Endothelial cell of umbilical vein (primary cell): ENCODE data around the gene KAZALD1. TPM values are rescaled to one million over a fixed set of nuclear protein-coding genes. Genes with fewer than 3 reads are reported as not detected.

ENCODE experiments used
- BruUV-seq: library from RNA; stranded (reverse); fragments of 400-500 nt; replicated peaks from 2 replicates; lab custom pipeline; 2021; lab: Mats Ljungman, UMichigan
- CTCF ChIA-PET: fragments of 300-600, 350-600 bp; sonication (Branson Sonifier 250); formaldehyde crosslinking; loops from one replicate; lab custom pipeline; 2021; ENCODE audit warnings: antibody characterized with exemption, inconsistent platforms; lab: Charles Lee
- POLR2A ChIA-PET: fragments of 300-600, 350-600 bp; sonication (Branson Sonifier 250); formaldehyde crosslinking; loops from one replicate; lab custom pipeline; 2021; ENCODE audit warnings: antibody characterized with exemption, inconsistent platforms; lab: Charles Lee
- DNase-seq: peaks from one replicate; pipeline ENCODE4 v3.0.0-alpha.2; 2011; ENCODE audit warnings: low read depth, low spot score
- FAIRE-seq: peaks from 2 replicates; lab custom pipeline; 2011; peaks lifted over from hg19 to GRCh38; lab: Jason Lieb, UNC
- H2AFZ ChIP-seq: 2 replicates; pipeline ENCODE4 v1.6.0; 2012; ENCODE audit warnings: low read depth, low read length, control low read depth, inconsistent platforms
- H3K27ac ChIP-seq: 2 replicates; pipeline ENCODE4 v1.5.1; 2011; ENCODE audit warnings: low read depth, mild to moderate bottlenecking, control low read depth, low read length, moderate library complexity; ENCODE audit not compliant: insufficient read depth
- H3K27me3 ChIP-seq, 2 experiments: 2 replicates each; pipeline versions ENCODE4 v1.6.0 to v1.6.1; 2011; ENCODE audit warnings: low read length in 2 of 2, mixed read lengths in 1 of 2; ENCODE audit not compliant: control insufficient read depth in 2 of 2, insufficient read depth in 2 of 2
- H3K36me3 ChIP-seq, 2 experiments: 2 replicates in 1 of 2; 3 replicates in 1 of 2; pipeline ENCODE4 v1.5.1; 2011; ENCODE audit warnings: low read length in 2 of 2, mild to moderate bottlenecking in 1 of 2, moderate library complexity in 1 of 2; ENCODE audit not compliant: control insufficient read depth in 2 of 2, insufficient read depth in 2 of 2; ENCODE audit errors: extremely low read depth in 1 of 2
- H3K4me1 ChIP-seq: 3 replicates; pipeline ENCODE4 v1.5.1; 2011; ENCODE audit warnings: mild to moderate bottlenecking, low read length; ENCODE audit not compliant: control insufficient read depth, insufficient read depth; ENCODE audit errors: extremely low read depth
- H3K4me2 ChIP-seq: 2 replicates; pipeline ENCODE4 v1.6.1; 2011; ENCODE audit warnings: low read length, control low read depth, mixed read lengths; ENCODE audit not compliant: insufficient read depth
- H3K4me3 ChIP-seq, 3 experiments: fragments of 200-600 bp in 1 of 3; sonication (generic), shearing (Covaris generic) in 1 of 3; replicated peaks in 1 of 3; 2 replicates each; pipeline ENCODE4 v1.5.1; 2011 to 2016; ENCODE audit warnings: control low read depth in 3 of 3, low read length in 3 of 3, mild to moderate bottlenecking in 2 of 3, inconsistent platforms in 1 of 3, low read depth in 1 of 3, moderate library complexity in 1 of 3; ENCODE audit not compliant: insufficient read depth in 1 of 3
- H3K79me2 ChIP-seq: 2 replicates; pipeline ENCODE4 v1.6.0; 2012; ENCODE audit warnings: low read length, inconsistent platforms; ENCODE audit not compliant: control insufficient read depth, insufficient read depth
- H3K9ac ChIP-seq: replicated peaks from 2 replicates; pipeline ENCODE3; 2011; ENCODE audit warnings: low read length, control low read depth; ENCODE audit not compliant: insufficient read depth; ENCODE audit errors: extremely low read depth
- H3K9me1 ChIP-seq: replicated peaks from 3 replicates; pipeline ENCODE4 v1.6.0; 2011; ENCODE audit warnings: mild to moderate bottlenecking, low read length; ENCODE audit not compliant: control insufficient read depth, insufficient read depth; ENCODE audit errors: extremely low read depth
- H3K9me3 ChIP-seq: replicated peaks from 2 replicates; pipeline ENCODE4 v1.5.1; 2012; ENCODE audit warnings: low read length, inconsistent platforms; ENCODE audit not compliant: control insufficient read depth, insufficient read depth
- H4K20me1 ChIP-seq: replicated peaks from 2 replicates; pipeline ENCODE3; 2011; ENCODE audit warnings: mild to moderate bottlenecking, low read length; ENCODE audit not compliant: control insufficient read depth, insufficient read depth; ENCODE audit errors: extremely low read depth
- EZH2 ChIP-seq: IDR thresholded peaks from 2 replicates; pipeline ENCODE4 v1.6.1; 2012; ENCODE audit warnings: borderline replicate concordance, low read depth, mild to moderate bottlenecking, moderate library complexity, low read length, inconsistent platforms; ENCODE audit not compliant: severe bottlenecking
- FOS ChIP-seq: IDR thresholded peaks from 2 replicates; pipeline ENCODE4 v1.6.1; 2011; ENCODE audit warnings: mild to moderate bottlenecking, low read length, moderate library complexity, borderline replicate concordance; ENCODE audit not compliant: insufficient read depth
- GATA2 ChIP-seq: IDR thresholded peaks from 2 replicates; pipeline ENCODE4 v1.7.0; 2011; ENCODE audit warnings: low read depth, mild to moderate bottlenecking, moderate library complexity, mixed read lengths, low read length; ENCODE audit not compliant: insufficient read length, insufficient read depth
- JUN ChIP-seq: IDR thresholded peaks from 2 replicates; pipeline ENCODE4 v1.6.1; 2011; ENCODE audit warnings: borderline replicate concordance, low read depth; ENCODE audit not compliant: insufficient read length, insufficient read depth
- MYC ChIP-seq: IDR thresholded peaks from one replicate; pipeline ENCODE4 v1.6.1; 2011; ENCODE audit warnings: mild to moderate bottlenecking, low read depth, low read length
- POLR2A ChIP-seq: IDR thresholded peaks from 2 replicates; pipeline ENCODE4 v1.6.1; 2012; ENCODE audit warnings: low read depth, mild to moderate bottlenecking, control low read depth, low read length
- POLR2AphosphoS5 ChIP-seq: IDR thresholded peaks from 2 replicates; pipeline ENCODE4 v1.6.1; 2012; ENCODE audit warnings: low read depth, mild to moderate bottlenecking, control low read depth, low read length, moderate library complexity; ENCODE audit not compliant: insufficient read depth
- dilution Hi-C: fragments of 300-500 bp; cut with MboI; formaldehyde crosslinking; loops from one replicate; pipeline ENCODE4 v1.15.0; 2019; ENCODE audit warnings: low sequenced_read_pairs; ENCODE audit not compliant: extremely low pct_ligation_motif_present
- intact Hi-C: fragments of 100-400 bp; cut with micrococcal nuclease; formaldehyde crosslinking; loops from one replicate; pipeline ENCODE4 v1.10.0; 2022
- polyA plus RNA-seq, 4 experiments: library from polyadenylated mRNA; depleted of rRNA in 3 of 4; stranded (reverse) in 3 of 4; unstranded in 1 of 4; fragments of >200 nt; gene quantifications; 2 replicates each; pipeline versions ENCODE4 v1.2.1 to v1.2.3, GENCODE V29; 2011 to 2012; ENCODE audit warnings: missing spikeins in 1 of 4
- total RNA-seq: library from RNA; stranded (reverse); gene quantifications from 2 replicates; pipeline ENCODE4 v1.2.3, GENCODE V29; 2021
- TF ChIP-seq, protein P1 (sequence below): IDR thresholded peaks from 2 replicates; pipeline ENCODE4 v1.6.1; 2011; ENCODE audit not compliant: insufficient read depth, insufficient read length
- TF ChIP-seq, protein P2 (sequence below), 2 donors: IDR thresholded peaks; 1 replicate in 1 of 2; 2 replicates in 1 of 2; pipeline ENCODE4 v1.5.1; 2011; ENCODE audit warnings: low read length in 2 of 2, mild to moderate bottlenecking in 2 of 2, moderate library complexity in 2 of 2, control low read depth in 1 of 2, inconsistent platforms in 1 of 2, low read depth in 1 of 2; ENCODE audit not compliant: insufficient read depth in 1 of 2; ENCODE audit errors: extremely low read depth in 1 of 2

KAZALD1 gene
- total and polyA plus RNA-seq, 2 donors (not counting 3 experiments of a cell fraction or from before 2014, with no cell fraction given) = 3.0 to 3.3 TPM

DNA sequence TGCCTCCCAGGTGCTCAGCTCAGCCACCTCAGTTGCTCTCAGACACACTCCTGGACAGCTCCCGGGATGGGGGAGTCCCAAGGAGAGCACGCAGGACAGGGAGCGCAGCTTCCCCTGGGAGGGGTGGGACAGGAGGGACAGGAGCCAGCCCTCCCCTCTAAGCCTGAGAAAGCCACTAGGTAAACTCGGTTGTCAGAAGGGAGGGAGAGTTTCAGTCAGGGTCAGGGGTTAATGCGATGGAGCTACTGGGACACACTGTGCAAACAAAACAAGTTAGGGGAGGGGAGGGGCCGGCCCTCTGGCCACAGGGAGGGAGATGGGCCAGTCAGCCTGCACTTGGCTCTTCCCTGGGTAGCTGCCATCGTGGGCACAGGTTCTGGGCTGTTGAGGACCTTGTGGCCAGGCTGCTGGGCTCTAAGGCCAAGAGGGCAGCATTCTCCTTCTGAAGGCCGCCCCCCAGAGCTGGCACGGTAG is 31.1 kb downstream of the KAZALD1 start:
- Histone ChIP-seq H3K9me1 (no peaks in the 10 kb centered on the region), H3K9me3 (no peaks in the 10 kb centered on the region), H4K20me1 (no peaks in the 10 kb centered on the region), H3K27me3 (peaks cover 17 to 19% of the 10 kb centered on the region in 2 experiments), H3K27ac (no peak overlapping the region), H2AFZ (no peak overlapping the region), H3K36me3 (no peaks in the 10 kb centered on the region), H3K9ac (no peak overlapping the region), H3K4me2 (no peak overlapping the region), H3K4me3 (no peak overlapping the region), H3K79me2 (no peaks in the 10 kb centered on the region), H3K4me1 (no peaks in the 10 kb centered on the region)
- DNase-seq = no peak
- BruUV-seq = no TSS peak
- FAIRE-seq = no peak
- dilution Hi-C loops = no loop called here
- intact Hi-C loops = no loop called here
- ChIA-PET CTCF (interaction anchor here (0.8 to 8.9 kb wide), 6 partner anchors 9 to 59 kb away, joined by 3 to 496 read pairs (median 4); no protein-coding TSS in a partner anchor), POLR2A (no interaction called here)
- no peak for TF ChIP-seq GATA2
- TF ChIP-seq POLR2AphosphoS5 = no peak
- TF ChIP-seq EZH2 = no peak
- TF ChIP-seq, protein P1, sequence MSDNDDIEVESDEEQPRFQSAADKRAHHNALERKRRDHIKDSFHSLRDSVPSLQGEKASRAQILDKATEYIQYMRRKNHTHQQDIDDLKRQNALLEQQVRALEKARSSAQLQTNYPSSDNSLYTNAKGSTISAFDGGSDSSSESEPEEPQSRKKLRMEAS = no peak
- TF ChIP-seq MYC = no peak

DNA sequence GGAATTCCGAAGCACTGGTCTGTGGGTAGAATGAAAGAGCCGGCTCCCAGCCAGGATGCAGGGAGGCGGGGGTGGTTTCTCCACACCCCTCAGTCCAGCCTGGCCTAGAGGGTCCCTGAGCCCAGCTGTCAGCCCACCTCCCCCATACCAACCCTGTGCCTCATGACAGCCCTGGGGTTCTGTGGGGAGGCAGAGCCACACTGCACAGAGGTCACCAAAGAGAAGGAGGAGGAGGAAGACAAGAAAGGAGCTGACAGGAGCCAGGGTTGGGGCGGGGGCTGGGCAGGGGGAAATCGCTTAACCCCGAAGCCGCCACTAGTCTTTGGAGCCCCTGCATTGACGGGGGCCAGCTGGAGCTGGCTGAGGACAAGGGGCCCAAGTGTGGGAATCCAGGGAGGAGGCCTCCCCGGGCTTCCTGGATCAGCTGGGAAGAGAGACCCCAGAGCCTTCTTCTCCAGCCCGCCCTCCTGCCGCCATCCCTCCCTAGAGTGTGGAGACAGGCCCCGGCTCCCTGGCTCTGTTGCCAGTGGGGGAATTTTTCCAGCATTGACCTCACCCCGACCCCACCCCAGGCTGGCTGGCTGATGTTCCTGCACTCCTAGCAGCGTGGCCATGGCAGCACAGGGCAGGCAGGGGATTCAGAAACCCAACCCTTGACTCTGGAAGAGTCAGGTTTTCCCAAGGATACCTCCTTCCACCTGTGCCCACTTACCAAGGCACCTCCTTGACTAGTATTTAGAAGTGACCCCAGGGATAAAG is 32.5 kb downstream of the KAZALD1 start:
- Histone ChIP-seq H3K4me3 (no peak overlapping the region), H3K9me1 (no peaks in the 10 kb centered on the region), H3K27ac (no peak overlapping the region), H3K9me3 (no peaks in the 10 kb centered on the region), H3K79me2 (no peaks in the 10 kb centered on the region), H3K9ac (no peak overlapping the region), H3K36me3 (no peaks in the 10 kb centered on the region), H3K27me3 (peaks cover 8 to 9% of the 10 kb centered on the region in 2 experiments), H4K20me1 (no peaks in the 10 kb centered on the region), H3K4me1 (no peaks in the 10 kb centered on the region), H2AFZ (no peak overlapping the region), H3K4me2 (no peak overlapping the region)
- intact Hi-C loops = no loop called here
- POLR2A ChIA-PET = no interaction called here
- no peak for DNase-seq
- TF ChIP-seq POLR2A = no peak
- no peak for TF ChIP-seq POLR2AphosphoS5
- TF ChIP-seq, protein P2, sequence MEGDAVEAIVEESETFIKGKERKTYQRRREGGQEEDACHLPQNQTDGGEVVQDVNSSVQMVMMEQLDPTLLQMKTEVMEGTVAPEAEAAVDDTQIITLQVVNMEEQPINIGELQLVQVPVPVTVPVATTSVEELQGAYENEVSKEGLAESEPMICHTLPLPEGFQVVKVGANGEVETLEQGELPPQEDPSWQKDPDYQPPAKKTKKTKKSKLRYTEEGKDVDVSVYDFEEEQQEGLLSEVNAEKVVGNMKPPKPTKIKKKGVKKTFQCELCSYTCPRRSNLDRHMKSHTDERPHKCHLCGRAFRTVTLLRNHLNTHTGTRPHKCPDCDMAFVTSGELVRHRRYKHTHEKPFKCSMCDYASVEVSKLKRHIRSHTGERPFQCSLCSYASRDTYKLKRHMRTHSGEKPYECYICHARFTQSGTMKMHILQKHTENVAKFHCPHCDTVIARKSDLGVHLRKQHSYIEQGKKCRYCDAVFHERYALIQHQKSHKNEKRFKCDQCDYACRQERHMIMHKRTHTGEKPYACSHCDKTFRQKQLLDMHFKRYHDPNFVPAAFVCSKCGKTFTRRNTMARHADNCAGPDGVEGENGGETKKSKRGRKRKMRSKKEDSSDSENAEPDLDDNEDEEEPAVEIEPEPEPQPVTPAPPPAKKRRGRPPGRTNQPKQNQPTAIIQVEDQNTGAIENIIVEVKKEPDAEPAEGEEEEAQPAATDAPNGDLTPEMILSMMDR (IDR thresholded peaks at IDR 0.05; ENCODE audit: extremely low read depth in 1 of 2, insufficient read depth in 1 of 2, low read depth in 1 of 2, low read length in 2 of 2) = no peak
- TF ChIP-seq, protein P1 = no peak
- TF ChIP-seq FOS = no peak
- TF ChIP-seq MYC = no peak
- no peak for TF ChIP-seq JUN
- TF ChIP-seq GATA2 = no peak
- TF ChIP-seq EZH2 = no peak
- no TSS peak for BruUV-seq
- CTCF ChIA-PET = interaction anchor here (1.2 to 8.9 kb wide), 5 partner anchors 8 to 120 kb away, joined by 3 to 496 read pairs (median 21); no protein-coding TSS in a partner anchor
- dilution Hi-C loops = no loop called here
- FAIRE-seq = no peak
